NCI-H446 (cell line): ENCODE data around the gene IGFBP2.

ENCODE experiments used
- DNase-seq, 2 experiments: peaks; one replicate each; lab custom pipeline; 2025; lab: John Stamatoyannopoulos, UW

Gene IGFBP2, protein sequence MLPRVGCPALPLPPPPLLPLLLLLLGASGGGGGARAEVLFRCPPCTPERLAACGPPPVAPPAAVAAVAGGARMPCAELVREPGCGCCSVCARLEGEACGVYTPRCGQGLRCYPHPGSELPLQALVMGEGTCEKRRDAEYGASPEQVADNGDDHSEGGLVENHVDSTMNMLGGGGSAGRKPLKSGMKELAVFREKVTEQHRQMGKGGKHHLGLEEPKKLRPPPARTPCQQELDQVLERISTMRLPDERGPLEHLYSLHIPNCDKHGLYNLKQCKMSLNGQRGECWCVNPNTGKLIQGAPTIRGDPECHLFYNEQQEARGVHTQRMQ

DNA sequence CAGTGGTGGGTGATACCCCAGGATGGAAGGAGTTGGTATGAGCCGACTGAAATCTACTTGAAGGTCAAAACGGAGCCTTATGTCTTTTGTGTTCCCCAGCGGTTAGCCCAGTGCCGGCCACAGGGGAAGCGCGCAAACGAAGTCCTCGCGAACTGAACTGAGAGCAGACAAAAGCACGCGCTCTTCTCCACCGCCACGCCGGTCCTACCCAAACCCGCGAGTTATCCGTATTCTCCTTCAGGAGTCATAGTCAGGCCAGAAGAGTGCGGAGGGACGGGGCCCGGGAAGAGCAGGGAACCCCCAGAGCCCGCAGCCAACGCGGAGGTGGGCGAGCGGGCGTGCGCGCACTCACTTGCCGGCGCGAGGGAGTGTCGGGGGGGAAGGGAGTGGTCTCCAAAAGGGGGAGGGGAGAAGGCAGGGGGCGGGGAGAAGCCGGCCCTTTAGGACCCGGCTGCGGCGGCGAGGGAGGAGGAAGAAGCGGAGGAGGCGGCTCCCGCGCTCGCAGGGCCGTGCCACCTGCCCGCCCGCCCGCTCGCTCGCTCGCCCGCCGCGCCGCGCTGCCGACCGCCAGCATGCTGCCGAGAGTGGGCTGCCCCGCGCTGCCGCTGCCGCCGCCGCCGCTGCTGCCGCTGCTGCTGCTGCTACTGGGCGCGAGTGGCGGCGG lies at the start of gene IGFBP2:
Gene IGFBP2 (plus strand): TSS at position 469 of the 664 bp plus-strand sequence. CDS start 104 bp downstream, at position 573.
- peak in 1 of 2 experiments; percentile 48 for DNase-seq

DNA sequence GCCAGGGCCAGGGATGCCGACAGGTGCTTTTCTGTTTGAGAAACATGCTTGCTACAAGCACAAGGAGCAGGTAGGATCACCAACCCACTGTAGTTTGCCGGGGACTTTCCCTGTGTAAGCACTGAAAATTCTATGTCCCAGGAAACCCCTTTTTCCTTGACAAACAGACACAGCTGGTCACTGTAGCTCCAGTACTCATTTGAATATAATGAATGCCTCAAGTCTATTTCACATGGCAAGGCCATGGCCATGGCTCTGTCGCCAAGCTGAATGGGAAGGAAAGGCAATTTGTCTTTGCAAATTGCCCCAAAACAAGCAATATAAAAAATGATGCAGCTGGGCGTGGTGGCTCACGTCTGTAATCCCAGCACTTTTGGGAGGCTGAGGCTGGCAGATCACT lies 49.6 kb upstream of the IGFBP2 start:
- no peak for DNase-seq

DNA sequence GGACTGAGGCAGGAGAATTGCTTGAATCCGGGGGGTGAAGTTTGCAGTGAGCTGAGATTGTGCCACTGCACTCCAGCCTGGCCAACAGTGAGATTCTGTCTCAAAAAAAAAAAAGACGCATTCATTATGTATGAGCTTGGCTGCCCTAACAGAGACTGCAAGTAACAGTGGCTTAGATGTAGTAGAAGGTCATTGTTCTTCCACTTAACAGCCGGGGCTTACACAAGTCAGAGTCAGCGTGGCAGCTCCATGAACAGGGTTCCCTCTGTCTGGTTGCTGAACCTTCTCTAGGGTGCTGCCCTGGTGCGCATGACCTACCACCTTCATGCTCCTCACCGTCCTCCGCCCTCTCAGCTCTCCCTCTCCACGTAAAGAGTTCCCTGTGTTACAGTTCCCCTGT lies 49.1 kb upstream of the IGFBP2 start:
- DNase-seq: no peak

DNA sequence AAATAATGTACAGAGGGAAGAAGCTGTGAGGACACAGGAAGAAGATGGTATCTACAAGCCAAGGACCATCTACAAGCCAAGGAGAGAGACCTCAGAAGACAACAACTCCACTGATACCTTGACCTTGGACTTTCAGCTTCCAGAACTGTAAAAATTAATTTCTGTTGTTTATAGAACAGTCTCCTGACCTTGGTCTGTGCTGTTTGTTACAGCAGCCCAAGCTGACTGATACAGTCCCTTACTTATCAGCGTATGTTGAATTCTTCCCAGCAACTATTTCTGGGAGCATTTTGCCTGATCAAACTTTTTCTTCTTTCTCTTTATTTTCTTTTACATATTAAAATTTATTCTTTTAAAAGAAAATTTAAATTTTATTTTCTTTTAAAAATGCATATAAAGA lies 47.8 kb upstream of the IGFBP2 start:
- DNase-seq: no peak

DNA sequence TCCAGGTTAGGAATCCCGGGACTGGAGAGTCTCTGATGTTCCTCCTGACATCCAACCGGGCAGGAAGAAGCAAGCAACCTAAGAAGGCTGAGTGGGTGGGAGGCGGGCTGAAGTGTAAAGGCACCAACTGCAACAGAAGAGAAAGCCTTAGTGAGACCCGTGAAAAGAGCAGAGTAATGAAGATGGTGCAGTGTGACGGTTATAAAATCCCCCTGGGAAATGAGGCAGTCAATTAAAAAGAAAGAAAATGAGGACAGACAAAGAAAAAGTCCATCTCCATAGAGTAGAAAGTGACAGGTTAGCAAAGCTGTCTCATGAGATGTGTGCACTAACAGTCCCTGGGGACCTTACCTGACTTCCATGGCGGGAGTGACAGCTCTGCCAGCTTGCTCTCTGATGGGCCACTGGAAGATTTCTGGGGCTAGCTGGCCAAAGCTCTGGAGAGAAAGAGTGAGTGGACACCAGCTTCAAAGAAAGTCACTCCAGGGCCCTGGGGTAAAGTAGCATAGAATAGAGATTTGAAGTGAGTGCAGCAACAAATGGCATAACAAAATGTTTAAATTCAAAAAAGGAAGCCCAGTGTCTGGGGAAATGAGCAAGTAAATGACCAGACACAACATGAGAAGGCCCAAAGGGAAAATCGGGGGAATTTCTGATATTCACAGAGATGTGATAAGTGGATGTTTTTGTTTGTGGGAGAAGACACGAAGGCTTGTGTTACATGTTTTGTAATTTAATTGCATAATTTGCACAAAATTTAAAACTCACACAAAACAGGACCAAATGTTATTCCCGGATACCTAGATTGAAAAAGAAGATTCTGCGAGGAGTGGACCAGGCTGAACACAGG lies 44.1 kb upstream of the IGFBP2 start:
- DNase-seq: no peak

DNA sequence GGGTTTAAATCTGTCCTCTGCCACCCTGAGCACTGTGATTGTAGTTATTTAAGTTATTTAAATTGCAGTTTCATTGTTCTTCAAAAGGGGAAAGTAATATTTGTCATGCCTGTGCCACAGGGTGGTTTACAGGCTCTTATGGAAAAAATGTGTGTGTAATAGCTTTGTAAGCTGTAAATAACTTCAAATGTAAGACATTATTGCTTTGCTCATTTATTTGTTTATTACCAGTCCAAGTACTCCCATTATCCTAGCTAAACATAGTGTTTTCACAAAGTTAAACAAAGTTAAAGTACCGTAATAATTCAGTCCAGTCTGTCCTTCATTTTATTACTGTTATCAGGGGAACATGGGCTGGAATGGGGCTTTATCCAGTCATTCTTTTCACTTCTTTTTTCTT lies 43.4 kb upstream of the IGFBP2 start:
- DNase-seq: no peak

DNA sequence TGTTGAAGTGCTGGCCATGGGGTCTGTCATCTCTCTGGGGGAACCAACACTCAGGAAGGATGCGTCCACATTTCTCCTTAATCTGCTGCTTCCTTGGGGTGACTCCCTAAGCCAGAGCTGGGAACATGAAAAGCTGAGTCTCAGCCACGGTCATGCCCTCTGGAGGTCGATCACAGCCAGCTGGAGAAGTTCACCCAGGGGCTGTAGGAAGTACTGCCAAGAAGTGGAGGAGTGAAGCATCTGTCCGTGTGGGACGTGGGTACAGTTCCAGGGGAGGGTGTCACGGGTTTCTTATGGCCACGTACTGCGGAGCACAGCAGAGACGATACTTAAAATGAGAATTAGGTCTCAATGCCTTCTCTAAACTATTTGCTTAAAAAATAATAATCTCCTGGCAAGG lies 42.4 kb upstream of the IGFBP2 start:
- peak; percentile 5 to 75 for DNase-seq

DNA sequence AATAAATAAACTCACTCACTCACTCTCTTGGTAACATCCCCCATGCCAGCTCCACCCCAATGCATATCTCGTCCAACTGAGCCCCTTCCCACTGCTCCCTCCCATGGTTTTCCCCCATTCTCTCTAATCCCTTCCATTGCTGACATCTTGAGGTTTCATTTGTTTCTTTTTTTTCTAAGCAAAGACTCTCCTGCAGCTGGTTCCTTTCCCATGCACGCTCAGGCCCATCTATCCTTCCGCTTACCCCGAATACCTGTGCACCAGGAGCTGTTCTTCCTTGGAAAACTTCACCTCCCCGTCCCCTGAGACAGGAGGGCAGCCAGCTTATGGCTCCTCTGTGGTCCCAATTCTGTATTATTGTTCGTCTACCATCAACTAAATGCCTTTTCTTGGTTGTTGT lies 41.7 kb upstream of the IGFBP2 start:
- no peak for DNase-seq

DNA sequence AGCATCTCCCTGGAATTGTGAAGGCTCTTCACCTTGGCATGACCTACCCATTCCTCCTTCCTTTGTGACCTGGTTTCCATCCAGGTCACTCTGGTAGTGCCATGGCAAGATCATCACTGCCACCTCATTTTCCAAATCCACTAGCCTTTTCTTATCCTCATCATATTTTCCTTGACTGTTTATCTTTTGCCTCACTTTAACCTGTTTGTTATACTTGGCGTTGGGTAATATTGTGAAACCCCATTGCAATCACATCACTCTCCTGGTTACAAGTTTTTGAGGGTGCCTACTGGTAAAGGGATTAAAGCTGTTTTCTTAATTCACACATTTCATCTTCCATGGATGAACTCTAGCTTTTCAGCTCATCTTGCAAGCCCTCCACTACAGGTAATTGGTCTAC lies 39.1 kb upstream of the IGFBP2 start:
- DNase-seq: no peak

DNA sequence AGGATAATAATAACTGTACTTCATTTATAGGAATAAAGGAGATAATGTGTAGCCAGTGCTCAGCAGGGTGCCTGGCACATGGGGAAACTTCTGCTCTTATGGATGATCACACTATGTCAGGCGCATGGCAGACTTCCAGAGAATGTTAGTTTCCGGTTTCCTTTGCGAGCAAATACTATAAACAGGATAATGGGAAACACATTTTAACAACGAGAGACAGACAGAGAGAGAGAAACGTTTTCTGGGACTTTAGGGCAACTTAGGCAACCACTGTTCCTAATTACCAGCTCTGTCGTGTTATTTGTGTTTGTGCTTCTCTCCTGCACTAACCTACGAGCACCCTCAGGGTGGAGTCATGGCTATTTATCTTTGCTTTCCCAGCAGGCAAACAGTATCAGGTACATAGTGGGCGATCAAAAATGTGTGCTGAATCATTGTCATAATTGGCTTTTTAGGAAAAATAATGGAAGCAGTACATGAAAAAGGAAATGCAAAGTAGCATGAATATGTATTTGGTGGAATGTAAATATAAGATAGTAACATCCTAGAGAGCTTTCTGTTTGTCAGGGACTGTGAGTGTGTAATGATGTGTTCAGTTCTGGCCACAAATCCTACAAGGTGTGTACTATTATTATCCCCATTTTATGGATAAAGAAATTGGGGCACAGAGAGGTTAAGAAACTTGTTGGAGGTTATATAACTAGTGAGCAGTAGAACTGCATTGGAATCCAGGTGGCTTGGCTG lies 36.8 kb upstream of the IGFBP2 start:
- DNase-seq: peak; percentile 87 to 91

DNA sequence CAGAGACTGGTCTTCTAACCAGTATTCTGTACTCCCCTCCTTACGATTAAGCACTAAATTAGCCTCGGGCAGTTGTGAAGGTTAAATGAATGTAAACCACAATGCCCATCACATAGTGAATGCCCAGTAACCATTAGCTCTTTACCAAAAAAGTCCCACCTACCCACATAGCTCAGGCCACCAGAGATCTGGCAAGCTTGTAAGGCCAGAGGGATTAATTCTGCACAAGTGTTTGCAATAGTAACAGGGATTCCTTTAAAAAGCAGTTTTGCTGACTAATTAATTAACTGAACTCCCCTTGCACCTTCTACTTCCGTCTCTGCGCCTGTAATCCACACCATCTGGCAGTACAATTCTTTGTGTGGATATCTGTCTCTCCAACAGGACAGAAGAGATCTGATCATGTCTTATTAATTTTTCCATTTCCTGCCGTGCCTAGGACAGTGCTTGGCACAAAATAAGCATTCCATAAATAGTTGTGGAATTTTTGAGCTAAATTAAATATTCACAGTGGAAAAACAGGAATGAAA lies 36.2 kb upstream of the IGFBP2 start:
- DNase-seq: peak in 1 of 2 experiments; percentile 69

DNA sequence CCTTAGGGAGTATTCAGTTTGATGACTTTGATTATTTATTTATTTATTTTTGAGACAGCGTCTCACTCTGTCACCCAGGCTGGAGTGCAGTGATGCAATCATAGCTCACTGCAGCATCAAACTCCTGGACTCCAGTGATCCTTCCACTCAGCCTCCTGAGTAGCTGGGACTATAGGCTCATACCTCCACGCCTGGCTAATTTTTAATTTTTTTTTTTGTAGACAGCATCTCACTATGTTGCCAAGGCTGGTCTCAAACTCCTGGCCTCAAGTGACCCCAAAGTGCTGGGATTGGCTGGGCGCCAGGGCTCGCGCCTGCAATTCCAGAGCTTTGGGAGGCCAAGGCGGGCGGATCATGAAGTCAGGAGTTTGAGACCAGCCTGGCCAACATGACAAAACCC lies 35.4 kb upstream of the IGFBP2 start:
- peak in 1 of 2 experiments; percentile 50 for DNase-seq

DNA sequence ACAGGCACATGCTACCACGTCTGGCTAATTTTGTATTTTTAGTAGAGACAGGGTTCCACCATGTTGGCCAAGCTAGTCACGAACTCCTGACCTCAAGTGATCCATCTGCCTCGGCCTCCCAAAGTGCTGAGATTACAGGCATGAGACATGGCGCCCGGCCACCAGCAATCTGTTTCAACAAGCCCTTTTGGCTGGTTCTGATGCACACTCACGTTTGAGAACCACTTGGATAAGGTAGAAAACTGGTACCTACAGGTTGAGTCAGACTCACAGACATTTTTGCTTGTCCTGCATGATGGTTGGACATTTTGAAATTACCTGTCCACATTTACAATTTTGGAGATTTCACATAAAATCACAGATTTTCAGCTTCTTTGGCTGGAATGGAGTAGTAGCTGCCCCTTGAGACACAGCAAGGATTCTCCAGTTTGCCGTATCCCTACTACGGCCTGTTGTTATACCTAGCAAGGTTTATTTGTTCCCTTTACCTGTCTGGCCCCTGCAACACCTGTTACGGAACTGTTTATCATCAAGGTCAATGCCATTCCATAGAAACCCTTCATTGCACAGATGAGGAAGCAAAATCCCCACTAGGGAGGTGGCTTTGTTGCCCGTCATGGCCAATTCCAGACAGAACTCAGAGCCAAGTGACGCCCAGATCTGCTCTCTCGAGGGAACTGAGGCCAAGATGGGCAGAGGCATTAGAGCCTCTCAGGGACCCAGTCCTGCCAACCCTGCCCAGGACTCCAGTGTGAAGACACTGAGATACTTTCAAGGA lies 31.4 kb upstream of the IGFBP2 start:
- DNase-seq: no peak

DNA sequence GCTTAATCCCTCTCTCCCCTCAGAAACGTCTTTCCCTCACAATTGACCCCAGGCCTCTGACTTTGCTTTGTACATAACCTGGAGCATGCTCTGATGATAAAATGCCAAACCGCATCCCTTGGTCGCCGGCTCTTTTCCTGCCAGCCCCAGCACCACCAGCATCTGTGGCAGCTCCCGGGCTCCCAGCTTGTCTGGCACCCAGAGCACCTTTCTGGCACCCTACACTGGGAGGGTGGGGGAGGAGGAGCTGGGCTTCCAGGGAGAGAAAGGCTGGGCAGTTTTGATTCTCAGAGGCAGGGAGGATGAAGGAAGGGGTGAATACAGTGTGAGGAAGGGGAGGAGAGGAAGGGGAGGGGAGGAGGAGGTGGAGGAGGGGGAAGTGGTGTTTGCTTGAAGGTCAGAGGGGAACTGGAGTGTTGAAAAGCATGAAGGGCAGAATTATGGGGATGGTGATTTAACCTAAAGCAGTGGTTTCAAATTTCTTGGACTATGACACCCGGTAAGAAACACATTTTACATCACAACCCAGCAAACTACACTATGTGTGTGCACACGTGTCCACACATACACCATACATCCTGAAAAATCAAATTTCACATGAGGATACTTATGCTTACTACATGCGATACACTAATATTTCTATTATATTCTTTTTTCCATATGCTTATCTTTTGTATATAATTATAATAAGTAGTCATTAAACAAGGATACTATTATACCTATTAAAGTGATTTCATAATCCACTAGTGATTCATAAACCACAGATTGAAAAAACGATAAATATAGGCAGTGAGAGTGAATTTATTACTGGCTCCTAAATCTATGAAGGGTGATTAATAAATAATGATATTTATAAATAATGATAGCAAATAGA lies 30.0 kb upstream of the IGFBP2 start:
- peak in 1 of 2 experiments; percentile 25 for DNase-seq

DNA sequence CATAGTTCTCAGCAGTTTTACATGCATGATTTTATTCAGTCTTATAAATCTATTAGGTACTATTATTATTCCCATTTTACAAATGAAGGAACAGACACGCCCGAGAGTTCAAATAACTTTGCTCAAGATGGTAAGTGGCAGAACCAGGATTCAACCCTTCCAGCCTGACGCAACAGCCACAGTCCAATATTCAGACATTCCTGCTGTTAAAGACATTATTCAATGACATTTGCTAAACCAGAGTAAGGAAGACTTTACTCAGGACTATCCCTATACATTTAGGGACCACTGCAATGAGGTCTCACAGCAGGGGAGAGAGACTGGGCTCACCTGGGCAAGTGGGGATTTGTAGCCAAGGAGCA lies 29.4 kb upstream of the IGFBP2 start:
- DNase-seq: no peak

DNA sequence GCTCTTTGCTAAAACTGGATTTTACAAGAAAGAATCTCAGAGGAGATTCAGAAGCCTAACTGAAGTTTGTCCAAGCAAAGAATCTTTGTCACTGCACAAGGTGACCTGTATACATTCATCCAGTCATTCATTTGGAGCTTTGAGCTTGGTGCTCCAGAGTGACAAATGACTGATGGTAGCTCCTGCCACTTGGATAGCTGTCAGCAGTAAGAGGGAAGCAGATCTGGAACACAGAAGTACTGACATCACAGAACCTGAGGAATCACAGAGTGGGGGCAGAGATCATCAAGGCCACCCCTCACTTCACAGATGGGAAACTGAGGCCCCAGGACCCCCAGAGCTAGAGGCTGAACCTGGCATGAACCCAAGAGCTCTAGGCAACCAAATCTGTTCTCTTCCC lies 28.8 kb upstream of the IGFBP2 start:
- DNase-seq: peak in 1 of 2 experiments; percentile 55

DNA sequence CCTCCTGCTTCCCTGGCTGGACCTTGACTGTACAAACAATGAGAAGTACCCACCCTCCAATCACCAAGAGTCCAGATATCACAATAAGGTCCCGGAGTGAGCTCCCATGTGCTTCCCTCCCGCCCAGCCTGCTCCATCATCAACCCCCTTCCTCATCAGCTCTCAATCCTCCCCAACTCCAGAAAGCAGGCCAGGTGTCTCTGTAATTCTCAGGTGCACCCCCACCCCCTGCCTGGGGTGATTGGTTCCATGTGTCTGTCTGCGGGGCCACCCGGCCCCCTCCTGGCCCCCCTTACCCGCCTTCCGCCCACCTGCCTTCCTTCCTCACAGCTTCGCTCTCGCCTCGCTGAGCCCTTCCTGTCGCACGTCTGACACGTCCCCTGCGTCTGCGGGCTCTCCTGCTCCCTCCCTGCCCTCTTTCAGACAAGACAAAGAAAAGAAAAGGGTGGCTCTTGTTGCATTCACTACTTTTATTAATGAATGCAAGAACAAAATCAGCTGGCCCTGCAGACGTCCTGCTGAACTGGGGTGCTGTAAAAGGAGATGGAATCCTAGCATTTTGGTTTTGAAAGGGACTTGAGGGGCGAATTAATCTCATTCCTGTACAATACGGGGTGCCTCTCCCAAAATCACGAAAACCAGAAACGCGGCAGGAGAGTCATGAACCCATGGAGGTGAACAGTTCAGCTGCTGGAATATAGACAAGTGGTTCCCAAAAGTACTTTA lies 26.5 kb upstream of the IGFBP2 start:
- DNase-seq: no peak

DNA sequence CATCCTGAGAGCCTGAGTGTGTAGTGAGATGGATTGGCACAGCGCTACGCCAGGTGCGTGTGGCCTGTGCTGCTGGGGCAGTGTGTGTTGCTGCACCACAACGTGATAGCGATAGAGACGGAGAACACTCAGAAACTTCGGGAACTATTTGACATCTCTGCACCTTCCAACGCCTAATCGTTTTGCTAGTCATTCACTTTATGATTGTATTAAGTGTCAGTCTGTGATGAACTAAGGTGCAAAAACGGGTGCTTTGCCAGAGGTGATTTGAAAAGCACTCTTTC lies 26.0 kb upstream of the IGFBP2 start:
- no peak for DNase-seq

DNA sequence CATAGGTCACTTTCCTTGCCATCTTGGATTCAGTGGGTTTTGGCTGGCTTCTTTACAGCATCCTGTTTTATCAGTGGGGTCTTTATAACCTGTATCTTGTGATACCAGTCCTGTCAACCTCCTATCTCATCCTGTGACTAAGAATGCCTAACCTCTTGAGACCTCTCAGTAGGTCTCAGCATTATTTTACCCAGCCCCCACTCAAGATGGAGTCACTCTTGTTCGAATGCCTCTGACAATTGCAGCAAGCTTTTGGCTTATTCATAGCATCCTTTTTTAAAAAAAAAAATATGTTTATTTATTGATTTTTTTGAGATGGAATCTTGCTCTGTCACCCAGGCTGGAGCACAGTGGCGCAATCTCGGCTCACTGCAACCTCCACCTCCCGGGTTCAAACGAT lies 24.7 kb upstream of the IGFBP2 start:
- no peak for DNase-seq
